Measurements from ENCODE around the gene GPR32.

The GPR32 gene

DNA sequence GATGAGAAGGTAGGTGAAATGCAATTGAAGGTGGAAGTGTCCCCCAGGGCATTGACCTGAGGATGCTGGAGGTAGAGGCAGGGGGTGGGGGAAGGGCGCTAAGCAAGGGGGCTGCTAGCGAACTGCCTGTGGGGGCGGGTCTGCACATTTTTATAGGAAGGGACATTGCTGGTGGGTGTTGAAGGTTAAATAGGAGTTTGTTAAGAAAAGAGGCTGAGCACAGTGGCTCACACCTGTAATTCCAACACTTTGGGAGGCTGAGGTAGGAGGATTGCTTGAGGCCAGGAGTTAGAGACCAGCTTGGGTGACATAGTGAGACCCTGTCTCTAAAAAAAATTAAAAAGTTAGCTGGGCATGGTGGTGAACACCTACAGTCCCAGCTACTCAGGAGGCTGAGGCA lies 14.4 kb downstream of the GPR32 start:
- DNase-seq, result no peak

GRCh38 chr19:50785329-50785728 lies 15.1 kb downstream of the GPR32 start:
- no peak for DNase-seq

DNA sequence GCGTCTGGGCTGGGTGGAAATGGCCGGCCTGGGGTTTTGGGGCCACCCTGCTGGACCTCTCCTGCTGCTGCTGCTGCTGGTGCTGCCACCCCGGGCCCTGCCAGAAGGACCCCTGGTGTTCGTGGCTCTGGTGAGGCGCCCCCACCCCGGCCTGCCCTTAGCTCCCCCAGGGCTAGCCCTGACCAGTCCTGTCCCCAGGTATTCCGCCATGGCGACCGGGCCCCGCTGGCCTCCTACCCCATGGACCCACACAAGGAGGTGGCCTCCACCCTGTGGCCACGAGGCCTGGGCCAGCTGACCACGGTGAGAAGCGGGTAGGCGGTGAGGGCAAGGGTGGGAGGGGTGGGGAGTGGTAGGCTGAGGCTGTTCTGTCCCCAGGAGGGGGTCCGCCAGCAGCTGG lies 20.1 kb downstream of the GPR32 start, which contains the start of gene ACP4:
Gene ACP4, plus strand, starts transcription at position 20 of the 400 bp plus-strand sequence. Its CDS starts 0 bp downstream, at position 20.
- DNase-seq, result no peak

DNA sequence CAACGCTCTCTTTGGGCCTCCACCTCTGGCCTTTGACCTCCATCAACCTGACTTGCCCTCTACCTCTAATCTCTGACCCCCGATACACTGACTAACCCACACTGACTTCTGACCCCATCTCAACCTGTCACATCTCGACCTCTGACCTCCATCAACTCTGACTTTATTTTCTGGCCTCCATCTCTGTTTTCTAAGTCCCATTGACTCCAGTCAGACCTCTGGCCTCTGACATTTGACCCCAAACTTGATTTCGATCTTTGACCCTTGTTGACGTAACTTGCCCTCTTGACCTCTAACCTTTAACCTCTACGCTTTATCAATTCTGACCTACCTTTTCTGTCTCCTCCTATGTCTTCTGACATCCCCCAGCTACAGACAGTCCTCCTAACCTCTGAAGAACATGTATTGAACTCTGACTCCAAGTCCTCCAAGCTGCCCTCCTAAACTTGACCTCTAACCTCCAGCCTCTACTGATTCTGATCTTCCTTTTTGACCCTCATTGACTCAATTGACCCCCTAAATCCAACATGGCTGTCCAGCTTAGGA lies 20.7 kb downstream of the GPR32 start:
- DNase-seq, result no peak

DNA sequence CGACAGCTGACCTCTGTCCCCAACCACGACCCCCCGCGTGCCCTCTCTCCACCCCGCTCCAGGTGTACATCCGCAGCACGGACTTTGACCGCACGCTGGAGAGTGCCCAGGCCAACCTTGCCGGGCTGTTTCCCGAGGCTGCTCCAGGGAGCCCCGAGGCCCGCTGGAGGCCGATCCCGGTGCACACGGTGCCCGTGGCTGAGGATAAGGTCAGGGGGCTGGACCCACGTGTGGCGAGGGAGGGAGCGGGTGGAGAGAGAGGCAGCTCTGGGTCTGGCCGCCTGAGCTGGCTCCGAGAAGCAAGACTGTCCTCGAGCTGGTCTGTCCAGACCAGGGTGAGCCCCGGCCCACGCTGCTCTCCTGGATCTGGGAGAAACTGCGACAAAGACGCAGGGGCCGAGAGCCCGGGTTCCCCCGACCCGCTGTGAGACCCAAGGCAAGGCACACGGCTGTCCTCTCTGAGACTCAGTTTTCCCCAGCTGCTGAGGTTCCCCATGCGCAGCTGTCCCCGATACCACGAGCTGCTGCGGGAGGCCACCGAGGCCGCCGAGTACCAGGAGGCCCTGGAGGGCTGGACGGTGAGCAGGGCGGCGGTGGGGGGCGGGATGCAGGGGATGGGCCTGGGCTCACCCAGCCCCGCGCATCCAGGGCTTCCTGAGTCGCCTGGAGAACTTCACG lies 21.5 kb downstream of the GPR32 start:
- no peak for DNase-seq

- DNase-seq, result no peak
Observed at GRCh38 chr19:50792272-50793250, 22.3 kb downstream of the GPR32 start.

DNA sequence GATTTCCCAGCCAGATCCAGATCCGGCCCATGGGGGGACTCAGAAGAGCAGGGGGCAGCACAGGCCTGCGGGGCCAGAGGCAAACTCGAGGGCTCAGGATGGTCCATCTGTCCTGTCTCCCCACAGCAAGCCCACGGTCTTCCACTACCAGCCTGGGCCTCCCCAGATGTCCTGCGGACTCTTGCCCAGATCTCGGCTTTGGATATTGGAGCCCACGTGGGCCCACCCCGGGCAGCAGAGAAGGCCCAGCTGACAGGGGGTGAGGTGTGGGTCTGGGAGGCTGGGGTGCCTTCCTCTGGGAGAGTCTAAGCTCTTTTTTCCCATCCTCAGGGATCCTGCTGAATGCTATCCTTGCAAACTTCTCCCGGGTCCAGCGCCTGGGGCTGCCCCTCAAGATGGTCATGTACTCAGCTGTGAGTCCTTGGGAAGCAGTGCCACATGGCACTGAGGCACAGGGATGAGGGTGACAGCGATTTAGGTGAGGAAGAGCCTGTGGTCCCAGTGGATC lies 23.3 kb downstream of the GPR32 start:
- no peak for DNase-seq

DNA sequence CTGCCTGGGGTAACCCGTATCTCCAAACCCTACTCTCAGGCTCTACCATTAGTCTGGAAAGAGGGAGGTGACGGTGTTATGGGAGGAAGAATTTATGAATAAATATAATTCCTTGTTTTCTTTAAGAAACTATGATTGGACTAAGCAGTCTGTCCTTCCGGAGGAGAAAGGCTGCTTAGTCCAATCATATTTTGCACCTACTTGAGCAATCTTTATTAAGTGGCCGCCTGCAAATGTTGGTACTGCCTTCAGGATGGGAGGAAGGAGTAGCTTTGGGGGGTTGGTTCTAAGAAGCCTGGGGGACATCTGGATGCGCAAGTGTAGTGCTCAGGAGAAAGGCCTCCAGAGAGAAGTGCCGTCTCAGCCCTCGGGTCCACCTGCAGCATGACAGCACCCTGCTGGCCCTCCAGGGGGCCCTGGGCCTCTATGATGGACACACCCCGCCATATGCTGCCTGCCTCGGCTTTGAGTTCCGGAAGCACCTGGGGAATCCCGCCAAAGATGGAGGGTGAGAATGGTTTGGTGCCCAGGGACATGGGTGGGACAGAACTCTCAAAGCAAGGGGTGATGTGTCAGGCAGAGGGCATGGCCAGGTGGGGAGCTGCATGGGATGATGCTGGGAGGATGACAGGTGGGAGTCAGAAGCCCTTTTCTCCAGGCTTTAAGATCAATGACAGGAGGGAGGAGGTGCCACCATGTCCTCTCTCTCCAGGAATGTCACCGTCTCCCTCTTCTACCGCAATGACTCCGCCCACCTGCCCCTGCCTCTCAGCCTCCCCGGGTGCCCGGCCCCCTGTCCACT lies 24.0 kb downstream of the GPR32 start:
- DNase-seq, result no peak

GRCh38 chr19:50794876-50795663 lies 24.8 kb downstream of the GPR32 start:
- DNase-seq, result no peak

DNA sequence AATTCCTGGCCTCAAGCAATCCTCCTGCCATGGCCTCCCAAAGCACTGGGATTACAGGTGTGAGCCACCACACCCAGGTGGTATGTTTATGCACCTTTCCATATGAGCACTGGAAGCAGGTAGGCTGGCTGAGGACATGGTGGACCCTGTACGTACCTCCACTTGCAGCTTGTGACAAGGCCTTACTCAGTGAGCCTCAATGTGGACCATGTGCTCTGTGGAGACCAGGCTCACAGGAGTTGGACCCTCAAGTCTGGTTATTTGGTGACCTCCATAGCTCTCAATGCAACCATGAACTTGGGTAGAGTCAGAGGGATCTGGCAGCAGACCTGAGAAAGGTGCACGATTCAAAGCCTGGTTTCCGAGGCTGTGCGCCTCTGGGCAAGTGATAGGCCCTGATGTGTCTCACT lies 25.4 kb downstream of the GPR32 start:
- no peak for DNase-seq

DNA sequence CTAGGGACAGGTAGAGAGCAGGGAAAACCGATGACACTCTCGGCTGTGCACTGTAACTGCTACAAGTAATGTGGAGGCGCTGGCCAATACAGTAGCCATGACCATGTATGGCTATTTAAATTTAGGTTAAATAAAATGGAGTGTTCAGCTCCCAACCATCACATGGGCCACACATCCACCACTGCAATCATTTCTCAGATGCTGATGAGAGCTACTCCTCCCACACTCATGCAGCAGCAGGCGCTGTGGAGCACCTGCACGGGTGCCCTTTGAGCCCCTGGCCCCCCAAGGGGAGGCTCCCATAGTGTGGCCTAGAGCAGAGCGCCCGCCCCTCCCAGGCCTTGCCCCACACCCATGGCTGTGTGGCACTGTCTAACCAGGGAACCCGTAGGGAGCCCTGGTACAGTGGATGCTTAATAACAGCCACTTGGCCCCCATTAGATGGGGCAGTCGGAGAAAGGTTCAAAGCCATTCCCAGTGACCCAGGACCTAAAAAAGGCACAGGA lies 25.9 kb downstream of the GPR32 start:
- no peak for DNase-seq

DNA sequence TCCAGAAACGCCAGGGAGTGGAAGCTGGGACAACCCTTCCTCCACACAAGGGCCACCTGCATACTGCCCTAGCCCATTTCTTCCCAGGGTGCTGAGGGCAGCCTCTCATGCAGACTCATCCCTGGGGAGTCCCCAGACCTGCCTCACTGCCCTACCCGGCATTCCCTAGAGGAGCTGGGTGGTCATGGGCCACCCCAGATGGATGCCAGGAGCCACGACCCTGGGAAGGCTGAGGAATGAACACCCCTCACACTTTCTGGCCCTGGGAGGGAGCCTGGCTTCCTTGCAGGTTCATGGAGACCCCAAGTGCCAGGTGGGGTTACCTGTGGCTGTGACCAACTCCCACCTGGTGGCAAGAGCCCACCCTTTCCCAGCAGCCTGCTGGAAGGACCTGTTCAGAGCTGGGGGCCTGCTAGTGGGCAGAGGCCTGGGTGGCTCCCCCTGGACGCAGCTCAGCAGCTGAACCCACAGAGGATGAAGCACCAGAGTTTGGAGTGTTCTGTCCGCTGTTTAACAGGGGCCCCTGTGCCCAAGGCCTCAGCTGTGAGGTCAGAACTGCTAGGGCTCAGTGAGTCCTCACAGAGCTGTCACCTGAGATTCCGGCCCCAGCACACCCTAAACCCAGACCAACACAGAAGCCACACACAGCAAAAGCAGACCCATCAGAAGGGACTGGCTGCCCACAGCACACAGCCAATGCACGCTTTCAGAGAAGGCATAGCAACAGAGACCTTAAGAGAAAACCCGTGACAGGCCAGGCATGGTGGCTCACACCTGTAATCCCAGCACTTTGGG lies 26.6 kb downstream of the GPR32 start:
- no peak for DNase-seq

- DNase-seq, result no peak
Observed at GRCh38 chr19:50797429-50797780, 27.1 kb downstream of the GPR32 start.

- DNase-seq, result no peak
Observed at GRCh38 chr19:50797781-50798658, 27.8 kb downstream of the GPR32 start.

GRCh38 chr19:50798659-50799546 lies 28.6 kb downstream of the GPR32 start:
- DNase-seq, result no peak

DNA sequence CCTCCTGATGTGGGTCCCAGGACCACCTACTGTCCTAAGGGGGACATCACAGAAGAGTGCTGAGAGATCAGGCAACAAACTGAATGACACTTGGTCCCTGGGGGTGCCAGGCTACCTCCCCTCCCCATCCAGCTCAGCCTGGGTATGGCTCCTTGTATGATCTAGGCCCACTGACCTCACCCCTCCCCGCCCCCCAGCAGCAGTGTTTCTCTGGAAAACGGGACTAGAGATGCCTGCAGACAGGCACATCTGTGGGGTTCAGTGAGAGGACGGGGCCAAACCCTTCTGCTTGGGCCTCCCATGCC lies 29.2 kb downstream of the GPR32 start:
- no peak for DNase-seq

DNA sequence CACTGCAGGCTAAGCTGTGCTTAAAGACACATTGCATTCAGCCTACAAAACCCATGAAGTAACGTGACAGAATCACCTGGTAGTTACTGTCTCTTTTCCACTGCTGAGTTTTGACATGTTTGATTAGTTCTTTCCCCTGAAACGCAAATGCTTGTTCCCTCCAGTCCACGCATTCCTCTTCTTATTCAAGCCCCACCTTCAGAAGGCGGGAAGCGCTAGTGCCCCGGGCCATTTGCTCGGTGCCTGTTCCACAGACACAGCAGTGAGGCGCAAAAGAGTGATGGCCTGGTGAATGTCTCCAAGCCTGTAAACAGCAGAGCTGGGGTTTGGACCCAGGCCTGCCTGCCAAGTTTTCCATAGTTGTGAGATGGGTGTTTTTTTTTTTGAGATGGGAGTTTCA lies 30.8 kb downstream of the GPR32 start:
- DNase-seq, result no peak

DNA sequence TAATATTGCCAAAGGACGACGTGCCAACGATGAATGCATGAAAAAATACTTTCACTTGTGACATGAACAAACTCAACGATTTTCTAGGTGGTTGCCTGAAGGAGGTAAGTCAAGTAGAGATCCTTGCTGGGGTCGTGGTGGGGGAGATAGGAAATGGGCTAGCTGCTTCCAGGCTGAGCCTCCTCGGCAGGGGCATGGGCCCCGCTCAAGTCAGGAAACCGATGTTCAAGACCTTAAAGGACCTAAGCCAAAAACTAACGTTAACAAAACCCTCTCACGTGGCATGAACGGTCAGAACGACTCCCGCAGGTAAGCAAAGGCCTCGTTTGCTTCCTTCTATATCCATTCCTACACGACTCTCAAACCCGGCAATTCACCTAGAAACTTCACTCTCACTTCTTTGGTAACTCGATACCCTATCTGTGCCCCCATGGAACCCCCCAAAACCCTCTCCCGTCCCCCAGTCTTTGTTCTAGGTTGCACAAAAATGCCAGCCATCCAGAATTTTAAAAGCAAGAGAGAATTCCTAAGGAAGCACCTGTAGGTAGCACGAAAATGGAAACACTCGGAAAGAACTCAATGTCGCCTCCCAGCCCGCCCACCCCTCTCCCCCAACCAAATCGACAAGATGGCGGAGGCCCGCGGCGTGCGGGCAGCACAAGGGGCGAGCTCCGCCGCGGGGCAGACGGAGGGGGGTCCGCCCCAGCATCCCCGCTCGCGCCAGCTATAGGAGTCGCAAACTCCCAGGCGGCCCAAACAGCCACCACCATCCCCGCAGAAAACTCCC lies 33.6 kb downstream of the GPR32 start:
- no peak for DNase-seq
